Upper lobe of right lung (tissue), 1 donor: ENCODE data around the gene DIP2C. TPM values are rescaled to one million over a fixed set of nuclear protein-coding genes. Genes with fewer than 3 reads are reported as not detected.
"Not testable (repeated sequence)": the region's sequence is repeated elsewhere in the genome, so short reads cannot be mapped to it uniquely, and the experiment has no call there.

Experiments
- ATAC-seq: fragments of 200-7000 bp; cut with Tn5 transposase; one replicate; pipeline ENCODE4 v1.9.1; 2020; ENCODE audit warnings: mild to moderate bottlenecking, moderate library complexity
- DNase-seq: peaks from one replicate; pipeline ENCODE4 v3.0.0-alpha.2; 2020
- H3K27ac ChIP-seq: fragments of 200-600 bp; one replicate; pipeline ENCODE4 v1.8.0; 2022
- H3K27me3 ChIP-seq: fragments of 200-600 bp; one replicate; pipeline ENCODE4 v1.8.0; 2022; ENCODE audit warnings: mild to moderate bottlenecking
- H3K36me3 ChIP-seq: fragments of 200-600 bp; one replicate; pipeline ENCODE4 v1.8.0; 2022
- H3K4me1 ChIP-seq: fragments of 200-600 bp; one replicate; pipeline ENCODE4 v1.8.0; 2022
- H3K4me3 ChIP-seq: fragments of 200-600 bp; one replicate; pipeline ENCODE4 v1.8.0; 2022; ENCODE audit warnings: mild to moderate bottlenecking
- H3K9me3 ChIP-seq: fragments of 200-600 bp; one replicate; pipeline ENCODE4 v1.8.0; 2022
- intact Hi-C: fragments of 100-400 bp; cut with DNase I; formaldehyde crosslinking; loops from one replicate; pipeline ENCODE4 v1.11.0; 2022
- total RNA-seq: library from RNA; stranded (reverse); fragmentation: NEBNext Ultra II Directional; extraction: Animal tissue kit (Norgen Biotek cat#: 25700); gene quantifications from one replicate; pipeline ENCODE4 v1.2.1, GENCODE V29; 2021
- TF ChIP-seq, protein P1 (sequence below): fragments of 200-600 bp; IDR thresholded peaks from one replicate; pipeline ENCODE4 v1.8.0; 2022; ENCODE audit warnings: antibody characterized with exemption
- donor health status: DM: no; HTN: yes; CAD: no; lungs with severe emphysema.

DIP2C gene
- total RNA-seq, 1 donor from 2014 or later = 17.3 TPM

DNA sequence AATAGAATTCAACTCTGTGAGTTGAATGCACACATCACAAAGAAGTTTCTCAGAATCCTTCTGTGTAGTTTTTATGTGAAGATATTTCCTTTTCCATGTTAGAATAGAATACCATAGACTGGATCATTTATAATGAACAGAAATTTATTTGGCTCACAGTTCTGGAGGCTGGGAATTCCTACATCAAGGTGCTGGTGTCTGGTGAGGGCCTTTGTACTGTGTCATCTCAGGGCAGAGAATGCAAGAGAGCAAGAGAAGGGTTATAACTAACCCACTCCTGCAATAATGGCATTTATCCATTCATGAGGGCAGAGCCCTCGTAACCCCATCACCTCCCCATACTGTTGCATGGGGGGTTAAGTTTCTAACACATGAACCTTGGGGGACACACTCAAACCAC, 18.4 kb upstream of the DIP2C start:
- no peak overlapping the region for H3K27ac ChIP-seq
- H3K36me3 ChIP-seq = no peaks in the 10 kb centered on the region
- H3K4me3 ChIP-seq = no peak overlapping the region
- TF ChIP-seq, protein P1, sequence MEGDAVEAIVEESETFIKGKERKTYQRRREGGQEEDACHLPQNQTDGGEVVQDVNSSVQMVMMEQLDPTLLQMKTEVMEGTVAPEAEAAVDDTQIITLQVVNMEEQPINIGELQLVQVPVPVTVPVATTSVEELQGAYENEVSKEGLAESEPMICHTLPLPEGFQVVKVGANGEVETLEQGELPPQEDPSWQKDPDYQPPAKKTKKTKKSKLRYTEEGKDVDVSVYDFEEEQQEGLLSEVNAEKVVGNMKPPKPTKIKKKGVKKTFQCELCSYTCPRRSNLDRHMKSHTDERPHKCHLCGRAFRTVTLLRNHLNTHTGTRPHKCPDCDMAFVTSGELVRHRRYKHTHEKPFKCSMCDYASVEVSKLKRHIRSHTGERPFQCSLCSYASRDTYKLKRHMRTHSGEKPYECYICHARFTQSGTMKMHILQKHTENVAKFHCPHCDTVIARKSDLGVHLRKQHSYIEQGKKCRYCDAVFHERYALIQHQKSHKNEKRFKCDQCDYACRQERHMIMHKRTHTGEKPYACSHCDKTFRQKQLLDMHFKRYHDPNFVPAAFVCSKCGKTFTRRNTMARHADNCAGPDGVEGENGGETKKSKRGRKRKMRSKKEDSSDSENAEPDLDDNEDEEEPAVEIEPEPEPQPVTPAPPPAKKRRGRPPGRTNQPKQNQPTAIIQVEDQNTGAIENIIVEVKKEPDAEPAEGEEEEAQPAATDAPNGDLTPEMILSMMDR = no peak
- DNase-seq (no peak), ATAC-seq (no peak)
- H3K4me1 ChIP-seq = no peaks in the 10 kb centered on the region
- H3K9me3 ChIP-seq = no peaks in the 10 kb centered on the region
- no peaks in the 10 kb centered on the region for H3K27me3 ChIP-seq
- intact Hi-C loops = no loop called here

DNA sequence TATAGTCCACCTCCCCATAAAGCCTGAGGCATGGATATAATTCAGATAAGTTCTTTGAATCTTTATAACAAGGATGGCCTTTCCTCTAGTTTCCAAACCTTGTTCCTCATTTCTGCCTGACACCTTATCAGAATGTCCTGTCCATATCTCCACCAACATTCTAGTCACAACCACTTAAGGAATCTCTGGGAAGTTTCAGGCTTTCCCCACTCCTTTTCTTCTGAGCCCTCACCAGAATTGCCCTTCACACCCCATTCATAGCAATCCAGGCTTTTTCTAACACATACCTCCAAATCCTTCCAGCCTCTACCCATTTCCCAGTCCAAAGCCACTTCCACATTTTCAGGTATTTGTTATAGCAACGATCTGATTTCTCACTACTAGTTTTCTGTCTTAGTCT, 18.0 kb upstream of the DIP2C start:
- DNase-seq = no peak
- no peaks in the 10 kb centered on the region for H3K4me1 ChIP-seq
- H3K27ac ChIP-seq = no peak overlapping the region
- TF ChIP-seq, protein P1 = no peak
- H3K9me3 ChIP-seq = no peaks in the 10 kb centered on the region
- no peaks in the 10 kb centered on the region for H3K36me3 ChIP-seq
- H3K4me3 ChIP-seq = no peak overlapping the region
- ATAC-seq = no peak
- H3K27me3 ChIP-seq = no peaks in the 10 kb centered on the region
- intact Hi-C loops = no loop called here

DNA sequence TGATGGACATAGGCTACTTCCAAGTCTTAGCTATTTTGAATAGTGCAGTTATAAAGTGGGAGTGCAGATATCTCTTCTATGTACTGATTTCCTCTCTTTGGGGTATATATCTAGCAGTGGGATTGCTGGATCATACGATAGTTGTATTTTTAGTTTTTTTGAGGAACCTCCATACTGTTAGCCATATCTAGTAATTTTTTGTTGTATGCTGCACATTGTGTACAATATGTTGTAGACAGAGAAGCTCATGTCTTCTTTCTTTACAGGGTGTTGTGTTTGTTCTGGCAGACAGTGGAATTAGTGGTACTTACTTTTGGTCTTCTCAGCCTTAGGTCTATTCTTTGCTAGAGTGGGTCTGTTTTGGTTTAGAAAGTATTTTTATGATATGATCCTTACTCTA, 13.7 kb upstream of the DIP2C start:
- no peak for ATAC-seq
- intact Hi-C loops = no loop called here
- TF ChIP-seq, protein P1 = no peak
- H3K4me3 ChIP-seq = no peak overlapping the region
- peaks cover 6% of the 10 kb centered on the region for H3K27me3 ChIP-seq
- no peak overlapping the region for H3K27ac ChIP-seq
- no peaks in the 10 kb centered on the region for H3K36me3 ChIP-seq
- no peaks in the 10 kb centered on the region for H3K9me3 ChIP-seq
- no peaks in the 10 kb centered on the region for H3K4me1 ChIP-seq
- DNase-seq = no peak

DNA sequence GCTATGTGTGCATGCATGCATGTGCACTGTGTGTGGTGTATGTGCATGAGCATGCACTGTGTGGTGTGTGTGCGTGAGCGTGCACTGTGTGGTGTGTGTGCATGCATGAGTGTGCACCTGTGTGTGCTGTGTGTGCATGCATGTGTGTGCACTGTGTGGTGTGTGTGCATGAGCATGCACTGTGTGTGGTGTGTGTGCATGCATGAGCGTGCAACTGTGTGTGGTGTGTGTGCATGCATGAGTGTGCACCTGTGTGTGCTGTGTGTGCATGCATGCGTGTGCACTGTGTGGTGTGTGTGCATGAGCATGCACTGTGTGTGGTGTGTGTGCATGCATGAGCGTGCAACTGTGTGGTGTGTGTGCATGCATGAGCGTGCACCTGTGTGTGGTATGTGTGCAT, 10.7 kb upstream of the DIP2C start:
- H3K4me1 ChIP-seq, H3K4me3 ChIP-seq, intact Hi-C loops, ATAC-seq, DNase-seq, H3K9me3 ChIP-seq, H3K27ac ChIP-seq, H3K27me3 ChIP-seq, H3K36me3 ChIP-seq: not testable (repeated sequence)

DNA sequence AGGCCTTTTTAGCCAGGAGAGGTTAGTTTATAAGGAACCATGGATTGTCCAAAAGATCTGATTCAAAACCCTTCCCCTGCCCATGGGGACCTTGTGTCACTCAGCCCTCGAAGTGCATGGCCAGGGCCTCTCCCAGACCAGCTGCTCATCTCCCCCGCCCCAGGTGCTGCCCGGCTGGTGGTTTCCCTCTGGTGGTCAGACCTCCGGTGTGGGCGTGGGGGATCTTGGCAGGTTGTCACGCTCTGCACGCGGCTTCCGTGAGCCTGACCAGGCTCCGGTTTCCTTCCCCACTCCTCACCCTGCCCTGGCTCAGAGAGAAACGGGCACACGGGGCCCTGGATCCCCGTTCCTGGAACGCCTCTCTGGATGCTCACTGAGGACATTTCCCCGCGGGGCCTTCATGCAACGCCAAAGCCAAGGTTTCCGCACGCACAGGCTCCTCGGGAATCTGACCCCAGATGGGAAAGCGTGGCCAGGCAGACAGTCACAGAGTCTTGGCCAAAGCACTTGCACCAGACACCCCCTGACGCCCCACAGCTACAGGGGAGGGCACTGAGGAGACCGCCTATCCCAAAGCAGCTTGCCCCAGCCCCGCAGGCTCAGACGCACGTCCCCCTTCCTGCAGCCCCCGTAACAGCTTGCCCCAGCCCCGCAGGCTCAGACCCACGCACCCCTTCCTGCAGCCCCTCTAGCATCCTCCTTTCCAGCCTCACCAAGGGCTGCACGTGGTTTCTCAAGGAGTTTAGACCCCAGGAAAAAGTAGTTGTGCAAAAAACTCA, 7.8 kb upstream of the DIP2C start:
- Histone ChIP-seq H3K27me3 (peaks cover 6% of the 10 kb centered on the region), H3K9me3 (no peaks in the 10 kb centered on the region), H3K4me1 (no peaks in the 10 kb centered on the region), H3K36me3 (no peaks in the 10 kb centered on the region), H3K4me3 (no peak overlapping the region), H3K27ac (no peak overlapping the region)
- DNase-seq (no peak), ATAC-seq (no peak)
- intact Hi-C loops = no loop called here
- TF ChIP-seq, protein P1 = no peak

DNA sequence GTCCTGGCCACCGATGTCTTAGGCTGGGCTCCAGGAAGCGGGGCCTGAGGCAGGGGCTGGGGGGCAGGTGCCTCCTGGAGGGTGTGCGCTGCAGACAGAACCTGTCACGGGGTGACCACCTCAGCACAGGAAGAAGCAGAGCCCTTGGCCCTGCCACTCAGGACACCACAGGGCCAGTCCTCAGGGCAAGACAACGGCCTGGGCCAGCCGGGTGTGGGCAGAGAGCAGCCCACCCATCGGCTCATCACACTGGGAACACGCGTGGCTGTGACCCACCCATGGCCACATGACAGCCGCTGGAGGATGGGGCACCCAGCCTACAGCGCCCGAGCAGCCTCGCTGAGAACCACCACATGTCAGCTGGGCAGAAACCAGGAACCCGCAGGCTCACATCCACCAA, 5.9 kb upstream of the DIP2C start:
- H3K4me3 ChIP-seq = no peak overlapping the region
- DNase-seq (no peak), ATAC-seq (no peak)
- H3K36me3 ChIP-seq = no peaks in the 10 kb centered on the region
- intact Hi-C loops = no loop called here
- no peaks in the 10 kb centered on the region for H3K27me3 ChIP-seq
- no peak overlapping the region for H3K27ac ChIP-seq
- H3K9me3 ChIP-seq = no peaks in the 10 kb centered on the region
- TF ChIP-seq, protein P1 = no peak
- no peaks in the 10 kb centered on the region for H3K4me1 ChIP-seq
